KMS-11 (cell line): ENCODE measurements around the gene CD151.

Source experiments
- H2AFZ ChIP-seq: fragments of 200-600 bp; sonication (generic); 2 replicates; pipeline ENCODE4 v1.6.1; 2016; ENCODE audit warnings: antibody characterized with exemption, mixed run types, low read depth
- H3K27ac ChIP-seq: fragments of 200-600 bp; sonication (generic); 2 replicates; pipeline ENCODE4 v1.6.1; 2016; ENCODE audit warnings: mild to moderate bottlenecking, mixed run types
- H3K27me3 ChIP-seq: fragments of 200-600 bp; sonication (generic); 2 replicates; pipeline ENCODE4 v1.6.1; 2017; ENCODE audit warnings: mild to moderate bottlenecking, low read depth, mixed run types, moderate library complexity; ENCODE audit not compliant: insufficient read depth
- H3K36me3 ChIP-seq: fragments of 200-600 bp; sonication (generic); 2 replicates; pipeline ENCODE4 v1.6.1; 2017; ENCODE audit warnings: mild to moderate bottlenecking, mixed run types; ENCODE audit not compliant: insufficient read depth
- H3K4me1 ChIP-seq: fragments of 200-600 bp; sonication (generic); 2 replicates; pipeline ENCODE4 v1.6.1; 2016; ENCODE audit warnings: mild to moderate bottlenecking, low read depth, mixed run types; ENCODE audit not compliant: poor library complexity, severe bottlenecking
- H3K4me2 ChIP-seq: fragments of 200-600 bp; sonication (generic); 2 replicates; pipeline ENCODE4 v1.7.0; 2016; ENCODE audit warnings: mild to moderate bottlenecking, mixed run types
- H3K4me3 ChIP-seq: fragments of 200-600 bp; sonication (generic); IDR thresholded peaks from 2 replicates; pipeline ENCODE4 v1.6.1; 2017; ENCODE audit warnings: low read depth, low read length, mixed read lengths; ENCODE audit not compliant: insufficient read depth
- H3K79me2 ChIP-seq: fragments of 200-600 bp; sonication (generic); 2 replicates; pipeline ENCODE4 v1.6.1; 2016; ENCODE audit warnings: low read depth, mixed run types; ENCODE audit not compliant: insufficient read depth
- H3K9ac ChIP-seq: fragments of 200-600 bp; sonication (generic); 2 replicates; pipeline ENCODE4 v1.6.1; 2016; ENCODE audit warnings: mild to moderate bottlenecking, mixed run types
- H4K20me1 ChIP-seq: fragments of 200-600 bp; sonication (generic); 2 replicates; pipeline ENCODE4 v1.6.1; 2016; ENCODE audit warnings: mild to moderate bottlenecking, mixed run types; ENCODE audit not compliant: insufficient read depth
- TF ChIP-seq, protein P1 (sequence below): fragments of 200-600 bp; sonication (generic); conservative IDR thresholded peaks from 2 replicates; pipeline ENCODE4 v1.6.1; 2017; ENCODE audit warnings: low read depth, mild to moderate bottlenecking, antibody characterized with exemption, low read length, moderate library complexity, mixed read lengths

Gene CD151

DNA sequence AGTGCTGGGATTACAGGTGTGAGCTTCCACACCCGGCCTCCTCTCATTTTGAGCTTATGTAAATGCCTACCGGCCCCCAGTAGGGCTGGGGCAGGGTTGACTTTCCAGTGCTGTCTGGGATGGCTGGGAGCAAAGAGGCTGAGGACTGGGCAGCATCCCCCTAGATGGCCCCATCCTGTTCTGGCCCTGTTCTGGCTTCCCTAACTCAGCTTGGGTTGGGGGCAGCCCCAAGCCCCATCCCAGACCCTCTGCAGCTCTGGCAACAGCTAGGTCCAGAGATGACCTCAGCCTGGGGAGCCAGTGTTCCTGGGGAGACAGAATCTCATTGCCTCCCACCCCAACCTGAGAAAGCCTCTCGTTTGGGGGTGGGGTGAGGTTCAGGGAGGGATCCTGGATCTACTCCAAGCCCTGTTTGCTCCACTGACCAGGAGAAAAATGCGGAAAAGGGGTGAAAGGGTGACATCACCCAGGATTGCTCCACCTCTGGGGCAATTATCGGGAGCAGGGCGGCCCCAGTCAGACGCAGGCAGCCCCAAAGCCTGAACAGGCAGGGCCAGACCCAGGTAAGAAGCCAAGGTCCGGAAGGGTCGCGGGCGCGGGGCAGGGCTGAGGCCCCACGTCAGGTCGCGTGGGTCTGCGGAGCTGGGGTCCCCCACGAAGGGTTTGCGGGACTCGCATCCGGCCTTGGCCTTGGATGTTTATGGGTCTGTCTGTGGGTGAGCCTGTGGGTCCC, 14.2 kb upstream of the CD151 start, which contains the start of gene PNPLA2:
TSS of gene PNPLA2 (plus strand) at position 519 of the 733 bp plus-strand sequence. CDS start 805 bp downstream, outside the sequence.
- Histone ChIP-seq H2AFZ (peak within 1 kb of the TSS; percentile 47; the same call in 1 of the 2 replicates), H3K9ac (peak within 1 kb of the TSS; percentile 66), H3K27ac (peak within 1 kb of the TSS; percentile 51)

DNA sequence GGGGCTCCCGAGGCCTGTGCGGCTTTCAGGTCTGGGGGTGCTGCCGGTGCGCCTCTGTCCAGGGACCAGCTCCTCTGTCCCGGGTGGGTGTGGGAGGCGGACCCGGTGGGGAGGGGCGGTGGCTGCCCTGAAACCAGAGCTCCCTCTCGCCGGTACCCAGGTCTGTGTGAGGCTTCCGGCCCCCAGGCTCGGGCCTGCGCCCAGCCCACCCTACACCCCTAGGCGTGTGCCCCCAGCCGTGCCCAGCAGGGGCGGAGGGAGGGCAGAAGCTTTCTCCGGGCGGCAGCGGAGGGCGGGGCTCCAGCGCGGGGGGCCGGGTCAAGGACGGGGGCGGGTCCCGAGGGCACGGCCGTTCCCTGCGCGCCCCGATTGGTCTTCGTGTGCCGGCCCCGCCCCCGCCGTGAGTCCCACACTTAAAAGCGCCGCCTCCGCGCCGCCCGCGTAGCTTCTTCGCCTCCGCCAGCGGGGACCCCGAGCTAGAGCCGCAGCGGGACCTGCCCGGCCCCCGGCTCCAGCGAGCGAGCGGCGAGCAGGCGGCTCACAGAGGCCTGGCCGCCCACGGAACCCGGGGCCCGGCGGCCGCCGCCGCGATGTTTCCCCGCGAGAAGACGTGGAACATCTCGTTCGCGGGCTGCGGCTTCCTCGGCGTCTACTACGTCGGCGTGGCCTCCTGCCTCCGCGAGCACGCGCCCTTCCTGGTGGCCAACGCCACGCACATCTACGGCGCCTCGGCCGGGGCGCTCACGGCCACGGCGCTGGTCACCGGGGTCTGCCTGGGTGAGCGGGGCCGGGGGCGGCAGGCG, 13.4 kb upstream of the CD151 start:
- Histone ChIP-seq H3K79me2 (no peaks in the 10 kb centered on the region; the same call in 1 of the 2 replicates), H3K4me1 (peaks cover 9% of the 10 kb centered on the region), H3K36me3 (no peaks in the 10 kb centered on the region), H3K4me3 (no peak overlapping the region), H4K20me1 (no peaks in the 10 kb centered on the region), H3K9ac (peak overlapping the region; percentile 66), H2AFZ (peak overlapping the region; percentile 47; the same call in 1 of the 2 replicates), H3K4me2 (peak overlapping the region; percentile 81), H3K27ac (peak overlapping the region; percentile 51), H3K27me3 (no peaks in the 10 kb centered on the region)
- TF ChIP-seq, protein P1, sequence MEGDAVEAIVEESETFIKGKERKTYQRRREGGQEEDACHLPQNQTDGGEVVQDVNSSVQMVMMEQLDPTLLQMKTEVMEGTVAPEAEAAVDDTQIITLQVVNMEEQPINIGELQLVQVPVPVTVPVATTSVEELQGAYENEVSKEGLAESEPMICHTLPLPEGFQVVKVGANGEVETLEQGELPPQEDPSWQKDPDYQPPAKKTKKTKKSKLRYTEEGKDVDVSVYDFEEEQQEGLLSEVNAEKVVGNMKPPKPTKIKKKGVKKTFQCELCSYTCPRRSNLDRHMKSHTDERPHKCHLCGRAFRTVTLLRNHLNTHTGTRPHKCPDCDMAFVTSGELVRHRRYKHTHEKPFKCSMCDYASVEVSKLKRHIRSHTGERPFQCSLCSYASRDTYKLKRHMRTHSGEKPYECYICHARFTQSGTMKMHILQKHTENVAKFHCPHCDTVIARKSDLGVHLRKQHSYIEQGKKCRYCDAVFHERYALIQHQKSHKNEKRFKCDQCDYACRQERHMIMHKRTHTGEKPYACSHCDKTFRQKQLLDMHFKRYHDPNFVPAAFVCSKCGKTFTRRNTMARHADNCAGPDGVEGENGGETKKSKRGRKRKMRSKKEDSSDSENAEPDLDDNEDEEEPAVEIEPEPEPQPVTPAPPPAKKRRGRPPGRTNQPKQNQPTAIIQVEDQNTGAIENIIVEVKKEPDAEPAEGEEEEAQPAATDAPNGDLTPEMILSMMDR, result no peak

More for the DNA sequence above, 14.2 kb upstream of the CD151 start, which contains the start of gene PNPLA2:
- Histone ChIP-seq H3K27me3 (no peaks in the 10 kb centered on the region), H4K20me1 (no peaks in the 10 kb centered on the region), H3K79me2 (no peaks in the 10 kb centered on the region; the same call in 1 of the 2 replicates), H3K4me3 (no peak within 1 kb of the TSS), H3K4me1 (peaks cover 9% of the 10 kb centered on the region), H3K4me2 (peak within 1 kb of the TSS; percentile 81), H3K36me3 (no peaks in the 10 kb centered on the region)
- TF ChIP-seq, protein P1, result no peak

DNA sequence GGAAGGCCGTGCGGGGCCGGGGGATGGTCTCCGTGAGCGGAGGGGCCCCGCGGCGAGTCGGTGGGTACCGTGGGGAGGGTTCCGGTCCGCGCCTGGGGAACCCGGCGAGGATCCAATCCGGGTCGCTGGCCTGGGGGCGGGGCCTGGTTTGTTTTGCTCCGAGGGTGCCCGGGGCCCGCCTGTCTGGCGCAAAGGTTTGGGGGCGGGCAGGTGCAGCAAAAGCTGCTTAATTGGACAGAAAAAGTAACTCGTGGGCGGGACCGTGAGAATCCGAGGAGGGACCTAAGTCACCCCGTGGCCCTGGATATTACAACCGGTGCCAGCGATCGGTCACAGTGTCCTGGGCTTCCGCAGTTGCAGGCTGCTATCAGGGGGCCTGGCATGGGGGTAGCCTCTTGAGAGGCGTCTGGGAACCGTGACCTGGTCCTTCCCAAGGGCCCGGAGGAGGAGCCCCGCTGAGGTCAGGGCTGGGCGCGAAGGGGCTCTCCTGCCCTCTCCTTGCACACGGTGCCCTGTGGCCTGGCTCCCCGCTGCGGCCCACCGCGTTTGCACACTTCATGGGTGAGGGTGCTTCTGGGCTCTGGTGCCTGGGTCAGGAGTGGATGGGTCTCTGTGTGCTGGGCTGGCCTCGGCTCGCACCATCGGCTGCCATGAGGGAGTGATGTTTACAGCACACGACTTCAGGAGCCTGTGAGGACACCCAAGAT, 12.7 kb upstream of the CD151 start:
- no peaks in the 10 kb centered on the region for H3K27me3 ChIP-seq
- H3K4me2 ChIP-seq, result peak overlapping the region; percentile 81
- H3K27ac ChIP-seq, result peak overlapping the region; percentile 51
- peaks cover 9% of the 10 kb centered on the region for H3K4me1 ChIP-seq
- no peak overlapping the region for H3K4me3 ChIP-seq
- H3K36me3 ChIP-seq, result no peaks in the 10 kb centered on the region
- peak overlapping the region; percentile 66 for H3K9ac ChIP-seq
- peak overlapping the region; percentile 47; the same call in 1 of the 2 replicates for H2AFZ ChIP-seq
- no peaks in the 10 kb centered on the region; the same call in 1 of the 2 replicates for H3K79me2 ChIP-seq
- no peaks in the 10 kb centered on the region for H4K20me1 ChIP-seq
- TF ChIP-seq, protein P1, result no peak
